AG04449 (cell line): ENCODE measurements around the gene SRP14.

ENCODE experiments used
- CTCF ChIA-PET: fragments of 350-600 bp; formaldehyde crosslinking; extraction: SDS; loops from one replicate; lab custom pipeline; 2021; ENCODE audit warnings: antibody characterized with exemption; lab: Yijun Ruan, JAX
- POLR2A ChIA-PET: fragments of 400-600, 350-600 bp; formaldehyde crosslinking; extraction: SDS; loops from one replicate; lab custom pipeline; 2020; ENCODE audit warnings: antibody characterized with exemption, inconsistent platforms; lab: Yijun Ruan, JAX
- DNase-seq: peaks from one replicate; pipeline ENCODE4 v3.0.0-alpha.2; 2010; ENCODE audit warnings: low read depth, low spot score
- H3K4me3 ChIP-seq: 2 replicates; pipeline ENCODE4 v1.5.1; 2011; ENCODE audit warnings: low read depth, mild to moderate bottlenecking, control low read depth, low read length
- TF ChIP-seq, protein P1 (sequence below): IDR thresholded peaks from one replicate; pipeline ENCODE4 v1.5.1; 2011; ENCODE audit warnings: mild to moderate bottlenecking, moderate library complexity, low read length, control low read depth, inconsistent platforms; ENCODE audit not compliant: insufficient read depth; ENCODE audit errors: missing control alignments

The SRP14 gene

DNA sequence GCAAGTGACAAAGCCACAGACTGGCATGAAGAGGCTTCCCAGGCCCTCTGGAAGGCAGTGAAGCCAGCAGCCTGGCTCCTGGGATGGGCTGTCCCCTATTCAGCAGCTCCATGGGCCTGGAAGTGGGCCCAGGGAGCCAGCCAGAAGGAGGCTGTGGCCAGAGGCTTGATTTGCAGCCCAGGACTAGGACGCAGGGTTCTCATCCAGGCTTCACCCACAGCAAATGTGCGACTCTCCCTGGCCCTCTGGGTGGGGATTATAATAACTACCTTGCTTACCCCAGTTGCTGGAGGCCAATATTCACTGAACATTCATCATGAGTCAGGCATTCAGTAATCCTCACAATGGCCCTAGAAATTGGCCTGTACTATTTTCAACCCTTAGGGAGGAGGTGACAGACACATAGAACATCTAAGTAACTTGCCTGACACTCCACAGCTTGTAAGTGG is 24.6 kb upstream of the SRP14 start:
- H3K4me3 ChIP-seq = no peak overlapping the region
- TF ChIP-seq, protein P1, sequence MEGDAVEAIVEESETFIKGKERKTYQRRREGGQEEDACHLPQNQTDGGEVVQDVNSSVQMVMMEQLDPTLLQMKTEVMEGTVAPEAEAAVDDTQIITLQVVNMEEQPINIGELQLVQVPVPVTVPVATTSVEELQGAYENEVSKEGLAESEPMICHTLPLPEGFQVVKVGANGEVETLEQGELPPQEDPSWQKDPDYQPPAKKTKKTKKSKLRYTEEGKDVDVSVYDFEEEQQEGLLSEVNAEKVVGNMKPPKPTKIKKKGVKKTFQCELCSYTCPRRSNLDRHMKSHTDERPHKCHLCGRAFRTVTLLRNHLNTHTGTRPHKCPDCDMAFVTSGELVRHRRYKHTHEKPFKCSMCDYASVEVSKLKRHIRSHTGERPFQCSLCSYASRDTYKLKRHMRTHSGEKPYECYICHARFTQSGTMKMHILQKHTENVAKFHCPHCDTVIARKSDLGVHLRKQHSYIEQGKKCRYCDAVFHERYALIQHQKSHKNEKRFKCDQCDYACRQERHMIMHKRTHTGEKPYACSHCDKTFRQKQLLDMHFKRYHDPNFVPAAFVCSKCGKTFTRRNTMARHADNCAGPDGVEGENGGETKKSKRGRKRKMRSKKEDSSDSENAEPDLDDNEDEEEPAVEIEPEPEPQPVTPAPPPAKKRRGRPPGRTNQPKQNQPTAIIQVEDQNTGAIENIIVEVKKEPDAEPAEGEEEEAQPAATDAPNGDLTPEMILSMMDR = no peak
- DNase-seq = no peak
- POLR2A ChIA-PET = no interaction called here
- CTCF ChIA-PET = interaction anchor here (1.1 to 3.4 kb wide), 5 partner anchors 10 to 207 kb away, joined by 3 to 20 read pairs (median 5); no protein-coding TSS in a partner anchor

DNA sequence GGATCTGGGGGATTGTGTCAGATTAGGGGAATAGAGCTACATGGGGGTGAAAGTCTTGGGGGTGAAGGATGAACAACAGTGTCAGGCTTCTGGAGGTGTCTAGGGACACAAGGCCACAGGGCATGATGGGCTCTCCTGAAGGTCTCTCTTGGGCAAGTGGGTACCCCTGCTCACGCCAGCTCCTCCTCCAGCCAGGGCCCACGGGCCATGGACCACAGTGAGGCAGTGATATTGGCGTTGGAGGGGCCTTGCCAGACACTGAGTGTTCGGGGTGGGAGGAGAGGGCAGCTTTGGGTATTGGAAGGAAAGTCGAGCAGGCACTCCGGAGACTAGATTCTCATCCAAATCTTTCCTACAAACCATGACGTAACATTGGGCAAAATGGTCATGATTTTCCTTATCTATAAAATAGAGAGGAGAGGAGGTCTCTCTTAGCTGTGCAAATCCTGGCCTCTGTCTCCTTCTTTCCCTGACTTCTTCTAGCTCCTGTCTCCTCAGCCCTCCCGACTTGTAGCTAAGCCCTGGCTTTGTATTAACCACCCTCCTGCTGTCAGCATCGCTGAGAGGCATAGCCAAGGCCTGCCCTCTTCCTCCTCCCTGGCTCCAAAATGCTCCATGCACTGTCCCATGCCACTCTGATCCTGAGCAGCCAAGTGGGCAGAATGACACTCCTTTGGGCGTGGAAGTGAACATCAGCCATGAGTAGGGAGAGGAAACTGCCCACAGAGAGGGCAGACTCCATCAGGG is 24.0 kb upstream of the SRP14 start:
- no peak for DNase-seq
- ChIA-PET CTCF (interaction anchor here (0.9 to 3.4 kb wide), 6 partner anchors 9 to 208 kb away, joined by 3 to 20 read pairs (median 4); no protein-coding TSS in a partner anchor), POLR2A (no interaction called here)
- no peak overlapping the region for H3K4me3 ChIP-seq
- TF ChIP-seq, protein P1 = no peak

DNA sequence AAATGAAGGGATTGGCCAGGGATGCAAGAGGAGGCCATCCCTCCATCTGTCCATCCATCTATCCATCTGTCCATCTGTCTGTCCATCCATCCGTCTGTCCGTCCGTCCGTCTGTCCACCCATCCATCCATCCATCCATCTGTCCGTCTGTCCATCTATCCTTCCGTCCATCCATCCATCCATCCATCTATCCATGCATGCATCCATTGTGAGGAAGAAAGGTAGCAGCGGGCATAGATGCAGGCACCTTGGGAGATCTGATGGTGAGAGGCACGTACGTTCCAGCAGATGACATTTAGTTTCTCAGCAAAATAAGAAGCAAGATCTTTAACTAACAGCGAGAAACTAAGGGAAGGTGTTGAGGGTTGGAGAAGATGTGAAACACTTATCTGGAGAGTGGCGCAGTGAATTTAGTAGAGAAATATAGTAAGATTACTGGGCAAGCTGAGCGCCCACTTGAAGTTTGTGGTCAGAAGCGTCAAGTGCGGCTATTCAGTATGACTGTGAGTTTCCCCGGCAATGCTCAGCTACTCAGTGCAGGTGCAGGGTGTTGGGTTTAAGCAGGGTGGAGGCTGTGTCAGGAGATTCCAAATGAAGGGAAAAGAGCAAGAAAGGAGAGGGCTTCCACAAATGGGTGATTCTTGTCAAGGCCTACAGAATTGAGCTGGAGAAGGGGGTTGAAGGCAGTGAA is 22.4 kb upstream of the SRP14 start:
- ChIA-PET POLR2A (no interaction called here), CTCF (interaction anchor here (1.1 to 3.4 kb wide), 5 partner anchors 9 to 212 kb away, joined by 3 to 20 read pairs (median 3); no protein-coding TSS in a partner anchor)
- TF ChIP-seq, protein P1 = no peak
- DNase-seq = no peak
- no peak overlapping the region for H3K4me3 ChIP-seq

DNA sequence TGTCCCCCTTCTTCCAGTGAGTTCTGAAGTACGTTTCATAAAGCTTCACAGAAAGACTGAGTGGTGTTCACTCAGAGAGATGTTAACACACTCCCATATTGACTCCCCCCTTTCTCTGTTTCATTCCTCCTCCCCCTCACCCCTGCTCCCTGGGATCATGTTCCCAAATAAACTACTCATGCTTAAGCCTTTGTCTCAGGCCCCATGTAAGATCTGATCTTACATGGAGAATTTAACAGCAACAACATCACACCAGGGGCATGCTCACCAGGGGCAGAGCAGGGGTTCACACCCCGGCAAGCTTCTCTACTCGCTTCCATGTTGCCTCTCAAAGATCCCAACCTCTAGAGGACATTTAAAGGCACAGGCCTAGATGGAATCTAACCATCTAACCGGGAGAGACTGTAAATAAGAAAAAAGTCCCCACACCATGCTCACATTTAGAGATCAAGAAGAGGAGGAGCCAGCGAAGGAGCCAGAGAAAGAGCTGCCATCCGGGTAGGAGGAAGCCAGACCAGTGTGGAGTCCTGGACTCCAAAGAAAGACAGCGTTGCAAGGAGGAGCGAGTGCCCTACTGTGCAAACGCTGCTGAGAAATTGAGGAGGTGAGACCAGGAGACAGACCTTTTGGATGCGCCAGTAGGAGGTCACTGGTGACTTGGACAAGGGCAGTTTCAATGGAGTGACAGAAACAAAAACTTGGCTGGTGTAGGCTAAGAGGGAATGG is 21.4 kb upstream of the SRP14 start:
- DNase-seq = no peak
- TF ChIP-seq, protein P1 = no peak
- H3K4me3 ChIP-seq = no peak overlapping the region
- ChIA-PET CTCF (interaction anchor here (0.9 to 2.9 kb wide), 8 partner anchors 13 to 214 kb away, joined by 3 to 18 read pairs (median 4); no protein-coding TSS in a partner anchor), POLR2A (no interaction called here)

DNA sequence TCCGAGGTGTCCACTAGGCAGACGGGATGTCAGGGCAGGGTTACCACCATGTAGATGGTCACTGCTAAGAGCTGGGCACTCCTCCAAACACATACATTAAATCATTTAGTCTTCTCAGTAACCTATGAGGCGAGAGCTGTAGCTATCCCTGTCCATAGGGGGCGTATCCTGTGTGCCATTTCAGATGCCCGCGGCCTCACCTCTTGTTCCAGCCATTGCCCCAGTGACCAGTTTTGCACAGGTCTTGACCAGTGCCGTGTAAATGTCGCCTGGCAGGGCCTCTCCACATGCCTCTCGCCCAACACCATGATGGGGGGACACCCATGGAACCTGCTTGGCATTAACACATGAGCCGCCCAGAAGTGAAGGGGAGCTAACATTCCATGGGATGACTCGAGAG is 20.8 kb upstream of the SRP14 start:
- ChIA-PET POLR2A (no interaction called here), CTCF (interaction anchor here (0.9 to 2.9 kb wide), 14 partner anchors 13 to 215 kb away, joined by 3 to 18 read pairs (median 4); no protein-coding TSS in a partner anchor)
- no peak overlapping the region for H3K4me3 ChIP-seq
- no peak for DNase-seq
- TF ChIP-seq, protein P1 = no peak
